K562 (cell line): ENCODE measurements around the gene CREM. TPM values are rescaled to one million over a fixed set of nuclear protein-coding genes. Genes with fewer than 3 reads are reported as not detected.

Experiments used
- BRD4 ChIP-seq: fragments of 200-600 bp; sonication (generic); IDR thresholded peaks from 2 replicates; pipeline ENCODE4 v1.6.1; 2017; ENCODE audit warnings: inconsistent platforms
- DNMT1 ChIP-seq: fragments of 450-650 bp; IDR thresholded peaks from 2 replicates; pipeline ENCODE4 v1.6.1; 2016; ENCODE audit warnings: antibody characterized with exemption, mild to moderate bottlenecking
- E2F1 ChIP-seq: sonication (generic); formaldehyde crosslinking; IDR thresholded peaks from 2 replicates; pipeline ENCODE4 v1.8.1; 2023; ENCODE audit warnings: mild to moderate bottlenecking, missing genetic modification reagents, moderate library complexity
- EWSR1 ChIP-seq: fragments of 450-650 bp; IDR thresholded peaks from 2 replicates; pipeline ENCODE4 v1.6.1; 2018; ENCODE audit warnings: borderline replicate concordance, mild to moderate bottlenecking, low read depth, moderate library complexity; ENCODE audit not compliant: partially characterized antibody
- MITF ChIP-seq: IDR thresholded peaks from 2 replicates; pipeline ENCODE4 v1.6.1; 2014; ENCODE audit warnings: antibody characterized with exemption
- MLX ChIP-seq, 2 experiments: fragments of 450-650 bp in 1 of 2; sonication (generic) in 1 of 2; formaldehyde crosslinking; conservative IDR thresholded peaks; 2 replicates each; pipeline versions ENCODE4 v1.4.0 to v1.8.1; 2020 to 2022; ENCODE audit warnings: mild to moderate bottlenecking in 1 of 2, missing genetic modification reagents in 1 of 2
- NFRKB ChIP-seq: fragments of 450-650 bp; IDR thresholded peaks from 2 replicates; pipeline ENCODE4 v1.6.1; 2016; ENCODE audit warnings: low read depth
- PHF21A ChIP-seq: fragments of 450-650 bp; IDR thresholded peaks from 2 replicates; pipeline ENCODE4 v1.6.1; 2017; ENCODE audit warnings: low read depth, borderline replicate concordance
- PTBP1 ChIP-seq: fragments of 200-400 bp; formaldehyde crosslinking; IDR thresholded peaks from 2 replicates; pipeline ENCODE4 v1.6.1; 2017; ENCODE audit warnings: low read depth, low read length
- REST ChIP-seq, 2 experiments: fragments of 450-650 bp; formaldehyde crosslinking in 1 of 2; IDR thresholded peaks; 2 replicates each; pipeline versions ENCODE4 v1.4.0 to v1.6.1; 2014 to 2020; ENCODE audit warnings: mild to moderate bottlenecking in 2 of 2, borderline replicate concordance in 1 of 2, low read depth in 1 of 2
- ZBTB9 ChIP-seq: fragments of 450-650 bp; formaldehyde crosslinking; IDR thresholded peaks from 2 replicates; pipeline ENCODE4 v1.4.0; 2020; ENCODE audit warnings: mild to moderate bottlenecking, moderate library complexity
- ZNF644 ChIP-seq: fragments of 200-800 bp; sonication (Bioruptor generic); IDR thresholded peaks from 2 replicates; pipeline ENCODE4 v1.6.1; 2016; ENCODE audit warnings: low read depth, missing genetic modification characterization, missing compliant biosample characterization
- ZNF778 ChIP-seq: fragments of 450-650 bp; formaldehyde crosslinking; IDR thresholded peaks from 2 replicates; pipeline ENCODE4 v1.4.0; 2020; ENCODE audit warnings: mild to moderate bottlenecking, moderate library complexity
- polyA plus RNA-seq, 8 experiments: library from polyadenylated mRNA; depleted of rRNA in 4 of 8; stranded (reverse) in 5 of 8; unstranded in 3 of 8; fragments of >200 nt; fragmentation: Nextera tagmentation in 2 of 8; fragmentation: Illumina TruSeq in 1 of 8; extraction: Ambion mirVana in 2 of 8; extraction: Trizol in 1 of 8; gene quantifications; 2 replicates each; pipeline versions ENCODE4 v1.2.1 to v1.2.3, GENCODE V29; 2011 to 2014; ENCODE audit warnings: inconsistent platforms in 1 of 8, missing spikeins in 1 of 8
- total RNA-seq, 7 experiments: library from RNA; depleted of rRNA in 6 of 7; stranded (reverse); fragments of >200 nt in 6 of 7; fragmentation: Illumina TruSeq in 2 of 7; extraction: Trizol in 2 of 7; gene quantifications; 2 replicates each; pipeline versions ENCODE4 v1.2.1 to v1.2.3, GENCODE V29; 2011 to 2021; ENCODE audit warnings: low replicate concordance in 1 of 7

CREM gene
- total and polyA plus RNA-seq, 9 of the 15 experiments (the other 6 are each of a cell fraction or from before 2014, with no cell fraction given) = 39.1 to 70.2 (median 48.3) TPM

- TF ChIP-seq E2F1 (CRISPR knock-in tag) (peak; percentile 63), NFRKB (0 out of 2 replicates have a peak, but pooled peaks have one; percentile 46), REST (IDR thresholded peaks at IDR 0.05; ENCODE audit: borderline replicate concordance) (0 out of 2 replicates have a peak, but pooled peaks have one; percentile 14), REST (CRISPR knock-in tag; IDR thresholded peaks at IDR 0.05; ENCODE audit: low read depth) (no peak), MLX (CRISPR knock-in tag; conservative IDR thresholded peaks at IDR 0.05) (0 out of 4 replicates have a peak, but pooled peaks of 1 of the 2 experiments have one; percentile 51), BRD4 (0 out of 2 replicates have a peak, but pooled peaks have one; percentile 39), ZBTB9 (CRISPR knock-in tag) (peak; percentile 78; the same call in 1 of the 2 replicates), MITF (0 out of 2 replicates have a peak, but pooled peaks have one; percentile 11), ZNF778 (CRISPR knock-in tag) (no peak), DNMT1 (no peak), PTBP1 (no peak), PHF21A (no peak), ZNF644 (tag) (peak; percentile 54; the same call in 1 of the 2 replicates), EWSR1 (no peak)
These were observed 550 bp upstream of the CREM start (continued) for GRCh38 chr10:35126062-35126529.
